ENCODE data around the gene DPP6. TPM values are rescaled to one million over a fixed set of nuclear protein-coding genes. Genes with fewer than 3 reads are reported as not detected.
A peak's percentile ranks its signal among the peaks of the same experiment; 100 is the strongest.

DPP6 gene
- total and polyA plus RNA-seq, 2 experiments from 2014 or later = 0.21 TPM; not detected in 1

DNA sequence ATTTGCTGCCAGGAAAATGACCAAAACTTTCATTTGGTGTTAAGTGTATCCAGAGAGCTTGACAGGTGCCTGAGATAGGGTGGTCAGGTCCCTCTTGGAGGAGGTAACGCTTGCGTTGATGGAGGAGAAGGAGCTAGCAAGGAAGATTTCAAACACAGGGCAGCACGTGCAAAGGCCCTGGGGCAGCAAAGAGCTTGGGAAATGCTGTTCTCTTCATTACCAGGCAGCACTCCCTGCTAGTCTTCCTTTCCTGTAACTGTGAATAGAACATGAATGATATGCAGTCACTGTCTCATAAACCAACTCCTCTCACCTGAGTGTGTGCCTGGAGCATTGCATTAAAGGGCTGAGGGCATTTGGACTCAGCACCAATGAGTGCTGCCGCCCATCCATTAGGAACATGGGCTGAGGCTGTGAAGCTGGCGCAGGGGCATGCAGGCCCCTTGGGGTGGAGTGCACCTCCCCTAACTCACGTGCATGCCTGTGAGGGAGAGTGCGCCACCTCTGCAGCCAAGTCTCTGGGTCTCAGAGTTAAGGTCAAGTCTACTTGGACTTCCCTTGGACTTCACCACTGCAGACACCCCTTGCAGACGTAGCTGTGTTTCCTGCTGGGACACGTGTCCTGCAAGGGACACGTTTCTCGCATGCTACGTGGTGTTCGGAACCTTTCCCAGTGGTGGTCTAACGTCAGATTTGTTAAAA is 813.9 kb downstream of the DPP6 start:
- no peak for TF ChIP-seq CTCF (IDR thresholded peaks at IDR 0.05; ENCODE audit: low read depth, low read length)
- Histone ChIP-seq H3K4me3 (no peak overlapping the region), H3K36me3 (no peaks in the 10 kb centered on the region), H3K4me1 (ENCODE audit: low read depth) (no peaks in the 10 kb centered on the region), H3K27me3 (no peaks in the 10 kb centered on the region), H3K9me3 (ENCODE audit: low read depth) (no peaks in the 10 kb centered on the region), H3K27ac (no peak overlapping the region)
- no peak for DNase-seq (ENCODE audit: low read depth in 1 of 2, low spot score in 1 of 2)

DNA sequence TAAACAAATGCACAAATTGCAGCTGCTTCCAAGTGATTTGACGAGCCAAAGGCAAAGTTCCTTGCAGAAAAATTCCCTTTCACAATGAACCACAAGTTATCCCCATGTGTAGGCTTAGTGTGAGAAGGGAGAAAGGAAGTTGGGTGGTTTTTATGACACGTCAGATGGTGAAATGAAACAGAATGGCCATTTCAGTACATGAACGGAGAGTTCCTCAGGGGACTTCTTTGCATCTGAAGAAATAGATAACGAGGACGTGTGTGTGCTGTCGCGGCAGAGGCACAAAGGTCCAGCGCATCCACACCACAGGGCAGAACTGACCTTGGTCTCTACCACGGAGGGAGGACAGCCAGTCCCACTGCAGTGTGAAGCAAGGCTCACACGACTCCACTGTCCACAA is 814.9 kb downstream of the DPP6 start:
- TF ChIP-seq CTCF (IDR thresholded peaks at IDR 0.05; ENCODE audit: low read depth, low read length) = no peak
- no peak overlapping the region for H3K4me3 ChIP-seq
- no peaks in the 10 kb centered on the region for H3K36me3 ChIP-seq
- no peak overlapping the region for H3K27ac ChIP-seq
- no peaks in the 10 kb centered on the region for H3K9me3 ChIP-seq (ENCODE audit: low read depth)
- H3K27me3 ChIP-seq = no peaks in the 10 kb centered on the region
- no peak for DNase-seq (ENCODE audit: low read depth in 1 of 2, low spot score in 1 of 2)
- H3K4me1 ChIP-seq (ENCODE audit: low read depth) = no peaks in the 10 kb centered on the region

DNA sequence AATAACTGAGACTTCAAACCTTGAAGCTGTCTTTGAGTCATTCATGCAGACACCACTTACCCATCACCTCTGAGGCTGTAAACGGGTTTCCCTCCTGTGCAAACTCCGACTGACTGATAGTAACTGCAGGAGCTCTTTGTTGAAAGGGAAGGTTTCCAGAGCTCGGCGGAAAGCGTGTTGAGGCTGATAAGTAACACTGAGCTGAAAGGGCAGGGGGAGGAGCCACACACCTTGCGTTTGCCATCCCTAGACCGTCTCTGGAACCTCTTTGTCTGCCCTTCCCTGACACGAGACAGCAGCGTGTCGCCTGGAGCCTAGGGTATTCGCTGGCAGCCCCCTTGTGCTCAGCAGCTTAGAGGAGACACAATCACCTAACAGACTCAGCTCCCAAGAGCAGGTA is 816.7 kb downstream of the DPP6 start:
- TF ChIP-seq CTCF (IDR thresholded peaks at IDR 0.05; ENCODE audit: low read depth, low read length) = no peak
- Histone ChIP-seq H3K27me3 (no peaks in the 10 kb centered on the region), H3K4me3 (no peak overlapping the region), H3K4me1 (ENCODE audit: low read depth) (no peaks in the 10 kb centered on the region), H3K9me3 (ENCODE audit: low read depth) (no peaks in the 10 kb centered on the region), H3K27ac (no peak overlapping the region), H3K36me3 (no peaks in the 10 kb centered on the region)
- DNase-seq (ENCODE audit: low read depth in 1 of 2, low spot score in 1 of 2) = peak in 1 of 2 donors; percentile 28

- no peaks in the 10 kb centered on the region for H3K4me1 ChIP-seq (ENCODE audit: low read depth)
- H3K27ac ChIP-seq = no peak overlapping the region
- no peaks in the 10 kb centered on the region for H3K36me3 ChIP-seq
- no peaks in the 10 kb centered on the region for H3K27me3 ChIP-seq
- H3K4me3 ChIP-seq = no peak overlapping the region
- DNase-seq (ENCODE audit: low read depth in 1 of 2, low spot score in 1 of 2) = no peak
- H3K9me3 ChIP-seq (ENCODE audit: low read depth) = no peaks in the 10 kb centered on the region
- TF ChIP-seq CTCF (IDR thresholded peaks at IDR 0.05; ENCODE audit: low read depth, low read length) = no peak
Measured at GRCh38 chr7:154869436-154869835, 817.2 kb downstream of the DPP6 start.

DNA sequence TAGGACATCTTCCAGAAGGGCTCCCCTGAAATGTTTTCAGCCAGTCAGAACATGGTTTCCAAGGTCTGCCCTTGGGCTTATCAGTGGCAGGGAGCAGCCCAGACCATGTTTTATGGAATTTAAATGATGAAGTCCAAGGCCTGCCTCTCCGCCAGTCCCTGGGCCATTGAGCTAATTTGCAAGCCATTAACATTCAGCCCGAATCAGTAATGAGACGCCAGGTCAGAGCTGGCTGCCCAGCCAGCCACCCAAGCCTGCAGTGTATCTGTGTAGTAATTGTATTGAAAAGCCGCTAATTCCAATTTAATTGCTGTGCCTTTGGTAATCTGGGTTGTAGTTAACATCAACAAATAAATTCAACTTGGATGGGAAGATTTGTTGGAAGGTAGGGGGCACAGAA is 819.3 kb downstream of the DPP6 start:
- TF ChIP-seq CTCF (IDR thresholded peaks at IDR 0.05; ENCODE audit: low read depth, low read length) = no peak
- Histone ChIP-seq H3K27ac (no peak overlapping the region), H3K4me3 (no peak overlapping the region), H3K27me3 (no peaks in the 10 kb centered on the region), H3K36me3 (no peaks in the 10 kb centered on the region), H3K9me3 (ENCODE audit: low read depth) (no peaks in the 10 kb centered on the region), H3K4me1 (ENCODE audit: low read depth) (no peaks in the 10 kb centered on the region)
- no peak for DNase-seq (ENCODE audit: low read depth in 1 of 2, low spot score in 1 of 2)

Measured in cardiac muscle cell (in vitro differentiated cells and primary cell).